Lung microvascular endothelial cell (primary cell): ENCODE data around the gene THEMIS2. TPM values are rescaled to one million over a fixed set of nuclear protein-coding genes. Genes with fewer than 3 reads are reported as not detected.
"Not testable (repeated sequence)": the region's sequence is repeated elsewhere in the genome, so short reads cannot be mapped to it uniquely, and the experiment has no call there.

Experiments used
- DNase-seq, 2 donors: peaks; one replicate each; pipeline versions ENCODE4 v3.0.0 to v3.0.0-alpha.2; 2010; ENCODE audit warnings: low read depth in 2 of 2
- total RNA-seq: library from RNA; depleted of rRNA; stranded (reverse); fragments of >200 nt; gene quantifications from 2 replicates; pipeline ENCODE4 v1.2.1, GENCODE V29; 2014

The THEMIS2 gene
- total RNA-seq, 1 donor from 2014 or later: 35.9 TPM

DNA sequence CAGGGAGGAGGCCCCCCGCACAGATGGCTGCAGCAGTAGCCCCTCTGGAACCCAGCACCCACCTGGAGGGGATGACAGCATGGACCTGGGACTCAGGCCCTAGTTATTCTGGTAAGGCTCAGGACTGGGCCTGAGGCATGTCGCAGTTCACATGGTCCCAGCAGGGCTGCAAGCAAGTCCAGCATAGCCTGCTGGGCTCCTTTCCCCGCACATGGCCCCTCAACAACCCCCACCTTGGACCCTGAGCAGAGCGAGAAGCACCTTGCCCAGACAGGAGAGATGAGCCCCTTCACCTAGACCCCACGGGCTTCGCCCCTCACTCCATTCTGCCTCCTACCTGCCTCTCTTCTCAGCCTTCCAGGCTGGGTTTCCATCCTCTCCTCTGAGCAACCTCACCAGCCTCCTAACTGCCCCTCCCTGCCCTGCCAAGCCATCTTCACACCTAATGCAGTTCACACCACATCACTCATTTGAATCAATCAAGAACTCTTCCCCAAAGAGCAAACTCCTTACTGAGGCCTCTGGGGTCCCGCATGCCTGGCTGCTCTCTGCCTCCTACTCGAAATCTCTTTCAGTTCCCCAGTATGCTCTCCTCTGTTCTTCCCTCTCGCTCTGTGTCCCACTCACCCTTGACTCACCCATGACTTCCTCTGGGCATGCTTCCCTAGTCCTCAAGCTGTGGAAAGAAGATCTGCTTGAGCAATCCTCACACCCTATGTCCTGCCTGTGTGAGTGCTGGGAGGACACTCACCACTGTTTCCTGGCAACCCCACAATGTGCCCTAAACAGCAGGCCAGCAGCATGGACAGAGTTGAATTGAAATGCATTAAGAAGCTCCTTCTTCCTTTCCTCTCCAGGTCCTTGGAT lies 9.4 kb upstream of the THEMIS2 start:
- peak; percentile 68 to 96 for DNase-seq

GRCh38 chr1:27863538-27863915 lies 8.8 kb upstream of the THEMIS2 start:
- no peak for DNase-seq

DNA sequence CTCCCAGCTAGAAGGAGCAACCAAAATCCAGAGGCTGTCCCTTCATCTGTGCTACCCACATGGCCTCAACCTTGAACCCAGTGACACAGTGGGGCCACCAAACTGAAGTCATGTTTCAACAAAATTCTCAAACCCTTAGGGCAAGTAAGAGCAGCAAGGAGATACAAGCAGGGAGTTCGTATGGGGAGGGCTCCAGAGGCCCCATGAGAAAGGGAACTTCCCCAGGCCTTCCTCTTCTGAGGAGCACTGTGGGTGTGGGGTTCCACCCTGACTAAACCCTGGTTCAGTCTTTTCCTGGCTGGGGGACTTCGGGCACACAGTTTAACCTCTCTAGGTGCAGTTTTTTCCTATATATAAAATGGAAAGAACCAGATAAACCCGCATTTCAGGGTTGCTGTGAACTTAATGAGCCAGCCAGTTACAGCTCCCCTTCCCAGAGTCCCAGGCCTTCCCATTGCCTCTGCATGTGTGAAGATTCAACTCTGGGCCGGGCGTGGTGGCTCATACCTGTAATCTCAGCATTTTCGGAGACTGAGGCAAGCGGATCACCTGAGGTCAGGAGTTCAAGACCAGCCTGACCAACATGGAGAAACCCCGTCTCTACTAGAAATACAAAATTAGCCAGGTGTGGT lies 8.0 kb upstream of the THEMIS2 start:
- peak in 1 of 2 donors; percentile 32 for DNase-seq

DNA sequence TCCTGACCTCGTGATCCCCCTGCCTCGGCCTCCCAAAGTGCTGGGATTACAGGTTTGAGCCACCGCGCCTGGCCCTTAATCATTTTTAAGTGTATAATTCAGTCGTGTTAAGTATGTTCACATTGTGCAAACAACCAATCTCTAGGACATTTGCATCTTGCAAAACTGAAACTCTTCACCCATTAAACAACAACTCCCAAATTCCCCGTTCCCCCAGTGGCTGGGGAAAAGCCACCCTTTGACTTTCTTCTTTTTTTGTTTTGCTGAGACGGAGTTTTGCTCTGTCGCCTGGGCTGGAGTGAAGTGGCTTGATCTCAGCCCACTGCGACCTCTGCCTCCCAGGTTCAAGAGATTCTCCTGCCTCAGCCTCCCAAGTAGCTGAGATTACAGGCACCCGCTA lies 6.5 kb upstream of the THEMIS2 start:
- no peak for DNase-seq

DNA sequence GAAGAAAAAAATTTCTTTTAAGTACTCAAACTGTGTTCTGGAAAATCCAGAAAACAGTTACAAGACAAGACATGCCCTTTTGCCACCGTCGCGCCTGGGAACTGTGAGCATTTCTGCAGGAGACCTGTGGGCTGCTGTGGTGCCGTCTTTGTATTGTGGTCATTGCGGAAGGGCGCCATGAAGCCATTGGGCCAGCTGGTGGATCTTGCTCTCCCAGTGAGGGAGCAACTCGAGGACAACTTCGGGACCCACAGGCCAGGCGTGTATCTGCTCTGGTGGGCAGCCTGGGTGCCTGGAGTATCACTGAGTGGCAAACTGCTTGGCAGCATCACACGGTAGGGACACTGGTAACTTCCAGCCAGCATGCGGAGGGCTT lies 3.8 kb upstream of the THEMIS2 start:
- DNase-seq: no peak

GRCh38 chr1:27868932-27869718 lies 3.2 kb upstream of the THEMIS2 start:
- DNase-seq: peak in 1 of 2 donors; percentile 75

DNA sequence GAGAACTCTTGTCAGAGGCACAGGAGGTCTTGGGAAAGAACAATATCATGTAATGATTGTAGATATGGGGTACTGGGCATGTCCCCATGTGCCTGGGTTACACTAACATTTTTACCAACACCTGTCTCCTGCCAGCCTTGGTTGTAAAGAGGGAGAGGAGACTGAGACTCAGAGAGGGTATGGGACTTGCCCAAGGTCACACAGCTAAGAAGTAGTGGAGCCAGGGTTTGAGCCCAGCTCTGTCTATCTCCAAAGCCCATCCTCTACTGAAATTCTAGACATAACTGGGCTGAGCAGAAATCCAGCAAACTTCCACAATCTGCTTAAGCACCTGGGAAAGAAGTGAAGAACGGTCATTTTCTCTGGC lies 2.6 kb upstream of the THEMIS2 start:
- DNase-seq: no peak

DNA sequence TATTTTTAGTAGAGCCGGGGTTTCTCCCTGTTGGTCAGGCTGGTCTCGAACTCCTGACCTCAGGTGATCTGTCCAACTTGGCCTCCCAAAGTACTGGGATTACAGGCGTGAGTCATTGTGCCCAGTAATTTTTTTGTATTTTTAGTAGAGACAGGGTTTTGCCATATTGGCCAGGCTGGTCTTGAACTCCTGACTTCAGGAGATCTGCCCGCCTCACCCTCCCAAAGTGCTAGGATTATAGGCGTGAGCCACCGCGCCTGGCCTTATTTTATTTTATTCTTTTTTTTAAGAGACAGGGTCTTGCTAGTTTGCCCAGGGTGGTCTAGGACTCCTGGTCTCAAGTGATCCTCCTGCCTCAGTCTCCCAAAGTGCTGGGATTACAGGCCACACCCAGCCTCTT lies 1.3 kb upstream of the THEMIS2 start:
- DNase-seq: not testable (repeated sequence)

- DNase-seq: peak; percentile 33 to 40
Measured at GRCh38 chr1:27872802-27873551, 633 bp downstream of the THEMIS2 start.

GRCh38 chr1:27873671-27874384 lies 1.5 kb downstream of the THEMIS2 start:
- DNase-seq: peak; percentile 76 to 85

GRCh38 chr1:27876341-27877114 lies 4.2 kb downstream of the THEMIS2 start:
- DNase-seq: no peak

GRCh38 chr1:27877115-27877416 lies 4.7 kb downstream of the THEMIS2 start:
- DNase-seq: no peak

- no peak for DNase-seq
Measured at GRCh38 chr1:27878039-27878438, 5.7 kb downstream of the THEMIS2 start.

GRCh38 chr1:27878787-27879335 lies 6.5 kb downstream of the THEMIS2 start:
- DNase-seq: no peak

DNA sequence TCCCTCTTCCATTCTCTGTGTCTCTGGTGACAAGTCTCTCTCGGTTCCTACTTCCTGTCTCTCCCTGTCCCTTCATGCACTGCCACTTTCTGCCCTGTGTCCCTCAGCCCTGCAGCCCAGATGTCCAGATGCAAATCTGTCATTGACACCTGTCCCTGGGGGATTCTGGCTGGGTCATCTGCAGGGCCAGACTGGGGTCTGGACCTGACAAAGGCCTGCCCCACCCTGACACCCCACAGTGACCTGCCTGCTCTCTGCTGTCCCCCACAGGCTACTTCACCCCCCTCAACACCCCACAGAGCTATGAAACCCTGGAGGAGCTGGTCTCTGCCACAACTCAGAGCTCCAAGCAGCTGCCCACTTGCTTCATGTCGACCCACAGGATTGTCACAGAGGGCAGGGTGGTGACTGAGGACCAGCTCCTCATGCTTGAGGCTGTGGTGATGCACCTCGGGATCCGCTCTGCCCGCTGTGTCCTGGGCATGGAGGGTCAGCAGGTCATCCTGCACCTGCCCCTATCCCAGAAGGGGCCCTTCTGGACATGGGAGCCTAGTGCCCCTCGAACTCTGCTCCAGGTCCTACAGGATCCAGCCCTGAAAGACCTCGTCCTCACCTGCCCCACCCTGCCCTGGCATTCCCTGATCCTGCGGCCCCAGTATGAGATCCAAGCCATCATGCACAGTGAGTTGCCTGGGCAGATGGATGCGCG lies 7.2 kb downstream of the THEMIS2 start:
- DNase-seq: no peak

- DNase-seq: no peak
Measured at GRCh38 chr1:27882543-27882903, 10.2 kb downstream of the THEMIS2 start.

GRCh38 chr1:27883536-27883935 lies 11.2 kb downstream of the THEMIS2 start:
- DNase-seq: no peak

DNA sequence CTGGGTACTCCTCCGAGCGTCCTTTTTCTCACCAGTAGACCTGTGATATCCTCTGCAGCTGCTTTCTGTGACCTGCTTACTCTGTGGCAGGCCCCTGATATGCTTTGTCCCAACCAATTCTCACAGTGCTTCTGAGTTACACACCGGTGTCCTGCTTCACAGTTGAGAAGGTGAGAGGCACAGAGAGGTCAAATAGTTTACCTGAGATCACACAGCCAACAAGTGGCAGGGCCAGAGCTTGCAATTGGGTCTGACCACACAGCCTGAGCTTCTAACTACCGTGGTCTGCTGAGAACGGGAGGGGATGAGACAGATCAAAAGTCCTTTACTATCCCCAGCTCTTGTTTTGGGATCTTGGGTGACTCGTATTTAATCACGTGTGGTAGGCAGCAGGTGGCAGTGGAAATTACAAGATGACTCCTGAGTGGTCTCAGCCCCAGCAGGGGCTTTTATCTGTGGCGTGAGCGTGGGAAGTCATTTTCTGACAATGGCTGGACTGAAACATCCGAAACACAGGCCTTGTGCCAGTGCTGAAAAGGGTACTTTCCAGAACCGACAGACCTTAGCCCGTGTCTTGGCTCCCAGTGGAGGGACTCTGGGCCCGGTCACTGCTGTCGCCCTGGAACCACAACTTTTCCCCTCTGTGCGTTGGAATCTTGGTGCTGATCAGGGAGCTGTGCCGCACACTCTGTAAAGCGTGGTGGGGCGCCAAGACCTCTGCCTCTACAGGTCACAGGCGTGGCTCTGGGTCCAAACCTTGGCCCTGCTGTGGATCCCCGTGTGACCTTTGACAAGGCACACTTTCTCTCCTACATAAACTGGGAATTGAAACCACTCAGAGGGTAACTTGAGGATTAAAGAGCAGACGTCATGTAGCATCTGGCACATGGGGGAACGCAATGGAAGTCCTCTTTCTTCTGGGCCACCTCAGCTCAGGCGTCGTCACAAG lies 11.9 kb downstream of the THEMIS2 start:
- no peak for DNase-seq
